A549 (cell line): ENCODE data around the gene GAS1. TPM values are rescaled to one million over a fixed set of nuclear protein-coding genes. Genes with fewer than 3 reads are reported as not detected.

Source experiments
- ATAC-seq, 2 experiments: fragments of 200-7000 bp in 1 of 2; fragments of >200 bp in 1 of 2; cut with Nextera tagmentation in 1 of 2; cut with Tn5 transposase in 1 of 2; 3 replicates each; pipeline versions ENCODE4 v1.8.0 to v1.9.1; 2018 to 2020; ENCODE audit warnings: mild to moderate bottlenecking in 1 of 2, moderate library complexity in 1 of 2
- CTCF ChIA-PET: fragments of 300-600 bp; sonication (Branson Sonifier 250); formaldehyde crosslinking; extraction: SDS; loops from one replicate; lab custom pipeline; 2021; ENCODE audit warnings: antibody characterized with exemption, inconsistent platforms; lab: Yijun Ruan, JAX
- POLR2A ChIA-PET: fragments of 350-600 bp; formaldehyde crosslinking; extraction: SDS; loops from one replicate; lab custom pipeline; 2021; ENCODE audit warnings: antibody characterized with exemption, inconsistent platforms; lab: Yijun Ruan, JAX
- DNase-seq, 2 experiments: peaks; one replicate each; pipeline versions ENCODE4 v3.0.0 to v3.0.0-alpha.2; 2011 to 2016; ENCODE audit warnings: low read depth in 1 of 2, low spot score in 1 of 2
- FAIRE-seq: peaks from 2 replicates; lab custom pipeline; 2011; peaks lifted over from hg19 to GRCh38; lab: Jason Lieb, UNC
- H3K27ac ChIP-seq, 2 experiments: fragments of >200 bp; sonication (Bioruptor Twin); formaldehyde crosslinking; 3 replicates each; pipeline ENCODE4 v1.5.1; 2016 to 2017
- H3K4me1 ChIP-seq: fragments of >200 bp; sonication (Bioruptor Twin); formaldehyde crosslinking; 3 replicates; pipeline ENCODE4 v1.6.1; 2016
- H3K4me2 ChIP-seq: fragments of >200 bp; sonication (Bioruptor Twin); formaldehyde crosslinking; 3 replicates; pipeline ENCODE4 v1.6.1; 2016
- H3K4me3 ChIP-seq: fragments of >200 bp; sonication (Bioruptor Twin); formaldehyde crosslinking; 3 replicates; pipeline ENCODE4 v1.5.1; 2016
- H3K9me3 ChIP-seq: fragments of >200 bp; sonication (Bioruptor Twin); formaldehyde crosslinking; 3 replicates; pipeline ENCODE4 v1.6.1; 2016
- BHLHE40 ChIP-seq: IDR thresholded peaks from 2 replicates; pipeline ENCODE4 v1.6.1; 2012; ENCODE audit warnings: low read depth, low read length, inconsistent platforms
- CBX8 ChIP-seq: fragments of 200-600 bp; sonication (generic); IDR thresholded peaks from 2 replicates; pipeline ENCODE4 v1.6.1; 2016
- CEBPB ChIP-seq, 2 experiments: fragments of >200 bp in 1 of 2; sonication (Bioruptor Twin) in 1 of 2; formaldehyde crosslinking in 1 of 2; IDR thresholded peaks; 2 replicates each; pipeline ENCODE4 v1.6.1; 2012 to 2016
- CHD4 ChIP-seq: fragments of 200-600 bp; sonication (generic); IDR thresholded peaks from 2 replicates; pipeline ENCODE4 v1.6.1; 2016; ENCODE audit warnings: antibody characterized with exemption, mild to moderate bottlenecking, borderline replicate concordance
- EHF ChIP-seq: fragments of 250-450 bp; sonication (Bioruptor Pico); IDR thresholded peaks from 2 replicates; pipeline ENCODE4 v1.5.0; 2020; ENCODE audit warnings: mild to moderate bottlenecking
- EHMT2 ChIP-seq: fragments of 200-600 bp; sonication (generic); IDR thresholded peaks from 2 replicates; pipeline ENCODE4 v1.6.1; 2016; ENCODE audit warnings: antibody characterized with exemption, low read depth, mild to moderate bottlenecking, moderate library complexity
- EP300 ChIP-seq, 2 experiments: fragments of >200 bp; sonication (Bioruptor Twin); formaldehyde crosslinking; IDR thresholded peaks; 2 replicates in 1 of 2; 3 replicates in 1 of 2; pipeline ENCODE4 v1.6.1; 2016 to 2017
- ESRRA ChIP-seq: fragments of 150-350 bp; IDR thresholded peaks from 2 replicates; pipeline ENCODE4 v1.6.1; 2014; ENCODE audit warnings: mild to moderate bottlenecking, low read length, borderline replicate concordance
- FOSL2 ChIP-seq, 2 experiments: fragments of 450-650 bp in 1 of 2; fragments of >200 bp in 1 of 2; sonication (Bioruptor Twin) in 1 of 2; formaldehyde crosslinking; IDR thresholded peaks; 2 replicates each; pipeline versions ENCODE4 v1.5.0 to v1.6.1; 2016 to 2020; ENCODE audit warnings: mild to moderate bottlenecking in 1 of 2, moderate library complexity in 1 of 2
- FOXS1 ChIP-seq: fragments of 250-450 bp; sonication (Bioruptor Pico); IDR thresholded peaks from 2 replicates; pipeline ENCODE4 v1.5.0; 2020; ENCODE audit warnings: mild to moderate bottlenecking, moderate library complexity
- HEYL ChIP-seq: fragments of 250-450 bp; sonication (Bioruptor Pico); IDR thresholded peaks from 2 replicates; pipeline ENCODE4 v1.8.0; 2021; ENCODE audit warnings: mild to moderate bottlenecking, moderate library complexity
- HOXB13 ChIP-seq: fragments of 250-450 bp; sonication (Bioruptor Pico); IDR thresholded peaks from 2 replicates; pipeline ENCODE4 v1.5.0; 2020; ENCODE audit warnings: low read depth, mild to moderate bottlenecking, moderate library complexity
- HOXB5 ChIP-seq: fragments of 250-450 bp; sonication (Bioruptor Pico); IDR thresholded peaks from 2 replicates; pipeline ENCODE4 v1.5.0; 2020; ENCODE audit warnings: mild to moderate bottlenecking, moderate library complexity
- JUN ChIP-seq, 2 experiments: fragments of >200 bp; sonication (Bioruptor Twin); formaldehyde crosslinking; IDR thresholded peaks; 2 replicates in 1 of 2; 3 replicates in 1 of 2; pipeline ENCODE4 v1.6.1; 2016 to 2017
- JUNB ChIP-seq: fragments of >200 bp; sonication (Bioruptor Twin); formaldehyde crosslinking; IDR thresholded peaks from 2 replicates; pipeline ENCODE4 v1.6.1; 2016
- MYC ChIP-seq: IDR thresholded peaks from 2 replicates; pipeline ENCODE4 v1.6.1; 2012; ENCODE audit warnings: mild to moderate bottlenecking, inconsistent platforms, low read length, improper control_type of control experiment, borderline replicate concordance
- NFE2L2 ChIP-seq: fragments of 150-350 bp; conservative IDR thresholded peaks from 2 replicates; pipeline ENCODE4 v1.6.1; 2014; ENCODE audit warnings: low read length
- NPAS2 ChIP-seq: fragments of 250-450 bp; sonication (Bioruptor Pico); IDR thresholded peaks from 2 replicates; pipeline ENCODE4 v1.8.0; 2022; ENCODE audit warnings: mild to moderate bottlenecking, moderate library complexity, borderline replicate concordance
- POLR2A ChIP-seq: IDR thresholded peaks from 2 replicates; pipeline ENCODE4 v1.6.1; 2012; ENCODE audit warnings: mild to moderate bottlenecking, low read length
- TP53 ChIP-seq: fragments of 250-450 bp; sonication (Bioruptor Pico); IDR thresholded peaks from 2 replicates; pipeline ENCODE4 v1.5.0; 2021; ENCODE audit warnings: mild to moderate bottlenecking, moderate library complexity
- ZFP36 ChIP-seq: fragments of 450-650 bp; IDR thresholded peaks from 2 replicates; pipeline ENCODE4 v1.6.1; 2014; ENCODE audit warnings: borderline replicate concordance; ENCODE audit not compliant: partially characterized antibody
- ZNF302 ChIP-seq: fragments of 250-450 bp; sonication (Bioruptor Pico); IDR thresholded peaks from 2 replicates; pipeline ENCODE4 v1.9.0; 2021; ENCODE audit warnings: inconsistent platforms, mild to moderate bottlenecking, moderate library complexity
- ZSCAN20 ChIP-seq: fragments of 250-450 bp; sonication (Bioruptor Pico); IDR thresholded peaks from 2 replicates; pipeline ENCODE4 v1.8.0; 2022; ENCODE audit warnings: mild to moderate bottlenecking, moderate library complexity
- WGBS: methylation state at CpG from one replicate; pipeline ENCODE4 v1.1.6; 2017; ENCODE audit errors: missing lambda C conversion rate; 5-methylcytosine and 5-hydroxymethylcytosine counted together
- polyA plus RNA-seq, 4 experiments: library from polyadenylated mRNA; depleted of rRNA in 3 of 4; stranded (reverse); fragments of >200 nt; fragmentation: RNase III in 1 of 4; extraction: RNeasy Plus Mini Kit Qiagen cat#74134 plus additional on column Dnase treatment in 1 of 4; gene quantifications; 2 replicates in 3 of 4; 3 replicates in 1 of 4; pipeline ENCODE4 v1.2.3, GENCODE V29; 2011 to 2017
- TF ChIP-seq, protein P1 (sequence below): fragments of 450-650 bp; IDR thresholded peaks from 2 replicates; pipeline ENCODE4 v1.6.1; 2014; ENCODE audit warnings: antibody characterized with exemption
- TF ChIP-seq, protein P2 (sequence below): fragments of >200 bp; sonication (Bioruptor Twin); formaldehyde crosslinking; IDR thresholded peaks from 3 replicates; pipeline ENCODE4 v1.6.1; 2016

GAS1 gene
- polyA plus RNA-seq, 2 of the 4 experiments (the other 2 are of a cell fraction) = 0.03 TPM; not detected in 1

DNA sequence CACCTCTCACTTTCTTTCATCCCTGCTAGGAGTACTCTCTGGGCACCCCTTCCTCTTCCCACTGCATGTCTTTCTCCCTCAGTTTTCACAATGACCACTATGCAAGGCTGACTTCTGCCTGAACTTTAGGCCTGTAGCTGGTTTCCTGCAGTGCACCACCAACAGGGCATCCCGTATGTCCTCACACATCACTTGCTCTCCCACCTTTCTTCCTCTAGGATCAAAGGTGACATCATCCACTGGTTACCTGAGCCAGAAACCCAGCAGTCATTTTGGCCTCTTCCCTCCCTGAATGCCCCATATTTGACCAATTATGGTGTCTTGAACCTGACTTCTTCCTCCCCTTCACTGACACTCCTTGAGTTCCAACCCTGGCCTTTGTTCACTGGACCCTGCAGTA is 8.5 kb downstream of the GAS1 start:
- no peak overlapping the region for H3K4me2 ChIP-seq
- no peaks in the 10 kb centered on the region for H3K4me1 ChIP-seq
- H3K4me3 ChIP-seq = no peak overlapping the region
- ChIA-PET CTCF (interaction anchor here (0.6 kb wide), 1 partner anchor 40 kb away, joined by 3 read pairs; no protein-coding TSS in a partner anchor), POLR2A (no interaction called here)
- no peak overlapping the region for H3K27ac ChIP-seq
- WGBS = 0% methylated on average over 1 of the region's 1 CpG
- ATAC-seq (no peak), DNase-seq (no peak)
- H3K9me3 ChIP-seq = peaks cover 4% of the 10 kb centered on the region; the same call in 1 of the 3 replicates
- no peak for TF ChIP-seq ESRRA
- no peak for TF ChIP-seq CBX8
- TF ChIP-seq EHF (CRISPR knock-in tag) = no peak
- TF ChIP-seq BHLHE40 = no peak
- no peak for TF ChIP-seq HOXB13 (CRISPR knock-in tag)
- no peak for TF ChIP-seq TP53 (CRISPR knock-in tag)
- TF ChIP-seq HEYL (CRISPR knock-in tag) = no peak
- TF ChIP-seq EP300 (IDR thresholded peaks at IDR 0.05) = no peak
- no peak for TF ChIP-seq MYC
- TF ChIP-seq, all 56 proteins: peak for 0
- FAIRE-seq = no peak

DNA sequence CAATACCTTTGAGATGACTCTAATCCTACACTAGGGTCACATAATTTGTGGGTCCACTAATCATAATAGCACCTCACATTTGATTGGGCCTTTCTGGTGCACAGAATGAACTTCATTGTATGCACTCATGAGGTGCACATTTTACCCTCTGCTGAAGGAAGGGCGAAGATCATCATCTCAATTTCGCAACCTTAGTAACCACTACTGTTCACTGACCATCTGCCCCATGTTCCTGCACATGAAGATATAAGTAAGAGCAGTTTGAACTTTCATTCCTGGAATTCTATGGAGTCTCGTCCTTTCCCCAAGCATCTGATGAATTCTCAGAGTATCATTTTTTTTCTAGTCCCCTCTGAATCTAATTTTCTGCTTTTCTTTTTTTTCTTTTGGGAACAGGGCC is 21.2 kb downstream of the GAS1 start:
- ChIA-PET CTCF (no interaction called here), POLR2A (no interaction called here)
- whole genome bisulfite sequencing = 1% methylated on average over 3 of the region's 3 CpGs
- Histone ChIP-seq H3K4me1 (no peaks in the 10 kb centered on the region), H3K4me2 (no peak overlapping the region), H3K9me3 (no peaks in the 10 kb centered on the region), H3K27ac (no peak overlapping the region), H3K4me3 (no peak overlapping the region)
- ATAC-seq (no peak), FAIRE-seq (no peak), DNase-seq (no peak)
- TF ChIP-seq FOSL2 (IDR thresholded peaks at IDR 0.05) (no peak), FOSL2 (CRISPR knock-in tag; IDR thresholded peaks at IDR 0.05) (no peak), JUNB (no peak), FOXS1 (CRISPR knock-in tag) (no peak), JUN (IDR thresholded peaks at IDR 0.05) (no peak), NPAS2 (CRISPR knock-in tag) (no peak), CHD4 (no peak), BHLHE40 (no peak), ZNF302 (CRISPR knock-in tag) (no peak), TP53 (CRISPR knock-in tag) (no peak), ZFP36 (no peak), CEBPB (IDR thresholded peaks at IDR 0.05) (no peak), HOXB5 (CRISPR knock-in tag) (no peak), ZSCAN20 (CRISPR knock-in tag) (no peak)
- TF ChIP-seq, protein P1, sequence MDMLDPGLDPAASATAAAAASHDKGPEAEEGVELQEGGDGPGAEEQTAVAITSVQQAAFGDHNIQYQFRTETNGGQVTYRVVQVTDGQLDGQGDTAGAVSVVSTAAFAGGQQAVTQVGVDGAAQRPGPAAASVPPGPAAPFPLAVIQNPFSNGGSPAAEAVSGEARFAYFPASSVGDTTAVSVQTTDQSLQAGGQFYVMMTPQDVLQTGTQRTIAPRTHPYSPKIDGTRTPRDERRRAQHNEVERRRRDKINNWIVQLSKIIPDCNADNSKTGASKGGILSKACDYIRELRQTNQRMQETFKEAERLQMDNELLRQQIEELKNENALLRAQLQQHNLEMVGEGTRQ = no peak
- TF ChIP-seq, protein P2, sequence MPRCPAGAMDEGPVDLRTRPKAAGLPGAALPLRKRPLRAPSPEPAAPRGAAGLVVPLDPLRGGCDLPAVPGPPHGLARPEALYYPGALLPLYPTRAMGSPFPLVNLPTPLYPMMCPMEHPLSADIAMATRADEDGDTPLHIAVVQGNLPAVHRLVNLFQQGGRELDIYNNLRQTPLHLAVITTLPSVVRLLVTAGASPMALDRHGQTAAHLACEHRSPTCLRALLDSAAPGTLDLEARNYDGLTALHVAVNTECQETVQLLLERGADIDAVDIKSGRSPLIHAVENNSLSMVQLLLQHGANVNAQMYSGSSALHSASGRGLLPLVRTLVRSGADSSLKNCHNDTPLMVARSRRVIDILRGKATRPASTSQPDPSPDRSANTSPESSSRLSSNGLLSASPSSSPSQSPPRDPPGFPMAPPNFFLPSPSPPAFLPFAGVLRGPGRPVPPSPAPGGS = no peak

DNA sequence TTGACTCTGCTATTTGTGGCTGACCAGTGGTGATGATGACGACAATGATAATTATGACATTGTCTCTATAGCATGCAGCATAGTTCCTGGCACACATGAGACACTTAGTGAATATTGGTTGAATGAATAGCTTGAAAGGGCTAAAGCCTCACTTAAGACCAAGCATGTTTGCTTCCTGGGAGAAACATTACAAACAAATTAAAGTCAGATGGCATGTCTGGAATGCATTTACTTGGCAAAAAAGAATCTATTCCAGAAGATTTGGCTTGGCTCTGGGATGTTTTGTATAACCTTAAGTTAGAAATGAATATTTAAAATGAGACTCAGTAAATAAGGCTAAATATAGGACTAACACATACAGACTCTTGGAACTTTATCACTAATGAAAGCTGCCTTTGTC is 21.6 kb downstream of the GAS1 start:
- ChIA-PET POLR2A (no interaction called here), CTCF (no interaction called here)
- 0% methylated on average over 1 of the region's 1 CpG for WGBS
- TF ChIP-seq, protein P1 = no peak
- TF ChIP-seq EHMT2 (no peak), EP300 (IDR thresholded peaks at IDR 0.05) (no peak), NFE2L2 (no peak), POLR2A (no peak)
- ATAC-seq (no peak; a peak in 1 of 6 replicates), FAIRE-seq (no peak), DNase-seq (no peak)
- H3K4me3 ChIP-seq = no peak overlapping the region
- no peak overlapping the region for H3K27ac ChIP-seq
- no peaks in the 10 kb centered on the region for H3K9me3 ChIP-seq
- H3K4me1 ChIP-seq = no peaks in the 10 kb centered on the region
- no peak overlapping the region for H3K4me2 ChIP-seq
